Sigmoid colon (tissue), 4 donors: Measurements from ENCODE around the gene TRIM2.

Source experiments
- CTCF ChIP-seq, 4 experiments: fragments of 450-650 bp in 3 of 4; fragments of 200-600 bp in 1 of 4; IDR thresholded peaks; one replicate each; pipeline ENCODE4 v1.5.1; 2016 to 2019; ENCODE audit warnings: antibody characterized with exemption in 4 of 4, mild to moderate bottlenecking in 3 of 4, moderate library complexity in 2 of 4
- POLR2A ChIP-seq, 2 donors: fragments of 450-650 bp; IDR thresholded peaks; one replicate each; pipeline ENCODE4 v1.6.1; 2016; ENCODE audit warnings: antibody characterized with exemption in 2 of 2, mild to moderate bottlenecking in 2 of 2, moderate library complexity in 2 of 2
- POLR2AphosphoS5 ChIP-seq, 4 donors: sonication (generic); formaldehyde crosslinking; IDR thresholded peaks; one replicate each; pipeline ENCODE4 v1.6.1; 2017; ENCODE audit warnings: antibody characterized with exemption in 4 of 4

GRCh38 chr4:153276971-153277370 is 72.7 kb downstream of the TRIM2 start:
- TF ChIP-seq CTCF (IDR thresholded peaks at IDR 0.05) = no peak
- no peak for TF ChIP-seq POLR2AphosphoS5 (IDR thresholded peaks at IDR 0.05)
- TF ChIP-seq POLR2A (IDR thresholded peaks at IDR 0.05) = no peak
